Sigmoid colon (tissue), 4 donors: ENCODE results near the gene LRRC36.
"Not testable (repeated sequence)": the region's sequence is repeated elsewhere in the genome, so short reads cannot be mapped to it uniquely, and the experiment has no call there.

ENCODE experiments used
- POLR2AphosphoS5 ChIP-seq, 4 donors: sonication (generic); formaldehyde crosslinking; IDR thresholded peaks; one replicate each; pipeline ENCODE4 v1.6.1; 2017; ENCODE audit warnings: antibody characterized with exemption in 4 of 4
- TF ChIP-seq, protein P1 (sequence below), 4 experiments: fragments of 450-650 bp in 3 of 4; fragments of 200-600 bp in 1 of 4; IDR thresholded peaks; one replicate each; pipeline ENCODE4 v1.5.1; 2016 to 2019; ENCODE audit warnings: antibody characterized with exemption in 4 of 4, mild to moderate bottlenecking in 3 of 4, moderate library complexity in 2 of 4

GRCh38 chr16:67415421-67415820 is 88.8 kb downstream of the LRRC36 start:
- TF ChIP-seq, protein P1, sequence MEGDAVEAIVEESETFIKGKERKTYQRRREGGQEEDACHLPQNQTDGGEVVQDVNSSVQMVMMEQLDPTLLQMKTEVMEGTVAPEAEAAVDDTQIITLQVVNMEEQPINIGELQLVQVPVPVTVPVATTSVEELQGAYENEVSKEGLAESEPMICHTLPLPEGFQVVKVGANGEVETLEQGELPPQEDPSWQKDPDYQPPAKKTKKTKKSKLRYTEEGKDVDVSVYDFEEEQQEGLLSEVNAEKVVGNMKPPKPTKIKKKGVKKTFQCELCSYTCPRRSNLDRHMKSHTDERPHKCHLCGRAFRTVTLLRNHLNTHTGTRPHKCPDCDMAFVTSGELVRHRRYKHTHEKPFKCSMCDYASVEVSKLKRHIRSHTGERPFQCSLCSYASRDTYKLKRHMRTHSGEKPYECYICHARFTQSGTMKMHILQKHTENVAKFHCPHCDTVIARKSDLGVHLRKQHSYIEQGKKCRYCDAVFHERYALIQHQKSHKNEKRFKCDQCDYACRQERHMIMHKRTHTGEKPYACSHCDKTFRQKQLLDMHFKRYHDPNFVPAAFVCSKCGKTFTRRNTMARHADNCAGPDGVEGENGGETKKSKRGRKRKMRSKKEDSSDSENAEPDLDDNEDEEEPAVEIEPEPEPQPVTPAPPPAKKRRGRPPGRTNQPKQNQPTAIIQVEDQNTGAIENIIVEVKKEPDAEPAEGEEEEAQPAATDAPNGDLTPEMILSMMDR (IDR thresholded peaks at IDR 0.05) = not testable (repeated sequence)
- TF ChIP-seq POLR2AphosphoS5 (IDR thresholded peaks at IDR 0.05) = not testable (repeated sequence)
